Loucy (cell line): ENCODE data around the gene ADGRG7.

Source experiments
- H2AFZ ChIP-seq: fragments of 200-600 bp; sonication (generic); 2 replicates; pipeline ENCODE4 v1.6.0; 2016; ENCODE audit warnings: antibody characterized with exemption, mild to moderate bottlenecking, low read length, moderate library complexity
- H3F3A ChIP-seq: fragments of 200-600 bp; 2 replicates; pipeline ENCODE4 v1.6.0; 2016; ENCODE audit warnings: antibody characterized with exemption, low read depth, mild to moderate bottlenecking
- H3K27me3 ChIP-seq: fragments of 200-600 bp; sonication (generic); 2 replicates; pipeline ENCODE4 v1.6.1; 2014; ENCODE audit warnings: low read length, mild to moderate bottlenecking; ENCODE audit not compliant: insufficient read depth, poor library complexity, severe bottlenecking
- H3K36me3 ChIP-seq: fragments of 200-600 bp; sonication (generic); 2 replicates; pipeline ENCODE4 v1.6.1; 2016; ENCODE audit warnings: low read length; ENCODE audit not compliant: insufficient read depth
- H3K4me1 ChIP-seq: fragments of 200-600 bp; sonication (generic); 2 replicates; pipeline ENCODE4 v1.5.1; 2014; ENCODE audit warnings: low read length, mild to moderate bottlenecking; ENCODE audit not compliant: insufficient read depth, poor library complexity, severe bottlenecking
- H3K4me2 ChIP-seq: fragments of 200-600 bp; sonication (generic); 2 replicates; pipeline ENCODE4 v1.6.0; 2014; ENCODE audit warnings: antibody characterized with exemption, low read length, low read depth, mild to moderate bottlenecking; ENCODE audit not compliant: poor library complexity, severe bottlenecking
- H3K4me3 ChIP-seq: fragments of 200-600 bp; sonication (generic); 2 replicates; pipeline ENCODE4 v1.5.1; 2014; ENCODE audit warnings: low read length, mild to moderate bottlenecking, mixed read lengths; ENCODE audit not compliant: poor library complexity, severe bottlenecking
- H3K79me2 ChIP-seq: fragments of 200-600 bp; sonication (generic); 2 replicates; pipeline ENCODE4 v1.6.1; 2014; ENCODE audit warnings: low read length; ENCODE audit not compliant: insufficient read depth
- H3K9ac ChIP-seq: fragments of 200-600 bp; sonication (generic); 2 replicates; pipeline ENCODE4 v1.6.0; 2014; ENCODE audit warnings: mild to moderate bottlenecking, low read depth, low read length, moderate library complexity; ENCODE audit not compliant: poor library complexity, severe bottlenecking
- H3K9me2 ChIP-seq: fragments of 200-600 bp; sonication (generic); replicated peaks from 2 replicates; pipeline ENCODE4 v1.6.1; 2016; ENCODE audit warnings: low read depth, low read length, mixed read lengths
- H3K9me3 ChIP-seq: fragments of 200-600 bp; sonication (generic); 2 replicates; pipeline ENCODE4 v1.6.1; 2014; ENCODE audit warnings: mild to moderate bottlenecking, antibody characterized with exemption, low read length, low read depth; ENCODE audit not compliant: insufficient read depth
- H4K20me1 ChIP-seq: fragments of 200-600 bp; sonication (generic); 2 replicates; pipeline ENCODE4 v1.6.0; 2014; ENCODE audit warnings: antibody characterized with exemption, low read length, mild to moderate bottlenecking; ENCODE audit not compliant: insufficient read depth, poor library complexity, severe bottlenecking
- CTCF ChIP-seq: fragments of 200-600 bp; sonication (generic); conservative IDR thresholded peaks from 2 replicates; pipeline ENCODE4 v1.5.1; 2014; ENCODE audit warnings: mild to moderate bottlenecking, antibody characterized with exemption, low read length
- EZH2phosphoT487 ChIP-seq: fragments of 200-600 bp; IDR thresholded peaks from 2 replicates; pipeline ENCODE4 v1.6.1; 2018; ENCODE audit warnings: antibody characterized with exemption, mild to moderate bottlenecking, moderate library complexity, borderline replicate concordance

Gene ADGRG7

GRCh38 chr3:100647171-100647570, 37.8 kb downstream of the ADGRG7 start:
- Histone ChIP-seq H2AFZ (no peak overlapping the region), H3K79me2 (no peaks in the 10 kb centered on the region), H3K27me3 (no peaks in the 10 kb centered on the region), H3K4me1 (peaks cover 4% of the 10 kb centered on the region), H3K36me3 (no peaks in the 10 kb centered on the region), H3K4me3 (no peak overlapping the region), H3K9me3 (no peaks in the 10 kb centered on the region), H3K9me2 (no peaks in the 10 kb centered on the region), H3F3A (no peaks in the 10 kb centered on the region), H3K9ac (no peak overlapping the region), H4K20me1 (no peaks in the 10 kb centered on the region), H3K4me2 (no peak overlapping the region)
- TF ChIP-seq CTCF (no peak), EZH2phosphoT487 (no peak)

- no peaks in the 10 kb centered on the region for H3K9me3 ChIP-seq
- H3F3A ChIP-seq, result no peaks in the 10 kb centered on the region
Measured at GRCh38 chr3:100647657-100648056, 38.3 kb downstream of the ADGRG7 start.

GRCh38 chr3:100650651-100651619, 41.5 kb downstream of the ADGRG7 start:
- H3K9me3 ChIP-seq, result no peaks in the 10 kb centered on the region
- no peaks in the 10 kb centered on the region for H3K9me2 ChIP-seq
- peaks cover 4% of the 10 kb centered on the region for H3K4me1 ChIP-seq
- H2AFZ ChIP-seq, result peak overlapping the region; percentile 92
- TF ChIP-seq EZH2phosphoT487 (no peak), CTCF (peak; percentile 33)
- H3K4me3 ChIP-seq, result no peak overlapping the region
- H3F3A ChIP-seq, result no peaks in the 10 kb centered on the region
- no peaks in the 10 kb centered on the region for H3K79me2 ChIP-seq
- no peaks in the 10 kb centered on the region for H3K27me3 ChIP-seq
- no peaks in the 10 kb centered on the region for H4K20me1 ChIP-seq
- H3K4me2 ChIP-seq, result peak overlapping the region; percentile 19
- H3K9ac ChIP-seq, result no peak overlapping the region
- H3K36me3 ChIP-seq, result no peaks in the 10 kb centered on the region

More at GRCh38 chr3:100647657-100648056, 38.3 kb downstream of the ADGRG7 start:
- no peak overlapping the region for H2AFZ ChIP-seq
- H3K4me1 ChIP-seq, result peaks cover 4% of the 10 kb centered on the region
- no peaks in the 10 kb centered on the region for H3K27me3 ChIP-seq
- H3K4me2 ChIP-seq, result no peak overlapping the region
- H4K20me1 ChIP-seq, result no peaks in the 10 kb centered on the region
- no peaks in the 10 kb centered on the region for H3K79me2 ChIP-seq
- TF ChIP-seq CTCF (no peak), EZH2phosphoT487 (no peak)
- H3K36me3 ChIP-seq, result no peaks in the 10 kb centered on the region
- no peaks in the 10 kb centered on the region for H3K9me2 ChIP-seq
- H3K4me3 ChIP-seq, result no peak overlapping the region
- H3K9ac ChIP-seq, result no peak overlapping the region
